Fibroblast of skin of abdomen (primary cell): Measurements from ENCODE around the gene MSANTD1.

Experiments
- DNase-seq: peaks from one replicate; pipeline ENCODE4 v3.0.0-alpha.2; 2013

The MSANTD1 gene

DNA sequence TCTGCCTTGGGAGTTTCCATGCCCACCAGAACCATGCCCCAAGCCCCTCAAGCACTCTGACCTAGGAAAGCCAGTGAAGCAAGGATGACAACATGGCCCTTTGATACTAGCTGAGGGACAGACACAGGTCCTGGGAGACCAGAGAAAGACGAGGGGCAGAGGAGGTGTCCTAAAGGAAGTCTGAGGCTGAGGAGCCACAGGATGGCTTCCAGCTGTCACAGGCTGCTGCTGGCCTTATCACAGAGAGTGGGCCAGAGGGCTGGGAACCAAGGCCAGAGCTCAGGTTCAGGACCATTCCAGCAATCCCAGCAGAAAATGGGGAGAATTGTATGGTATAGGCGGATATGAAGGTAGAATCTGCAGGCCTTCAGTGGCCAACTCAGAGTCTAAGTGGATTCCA, 31.7 kb upstream of the MSANTD1 start:
- DNase-seq = no peak

DNA sequence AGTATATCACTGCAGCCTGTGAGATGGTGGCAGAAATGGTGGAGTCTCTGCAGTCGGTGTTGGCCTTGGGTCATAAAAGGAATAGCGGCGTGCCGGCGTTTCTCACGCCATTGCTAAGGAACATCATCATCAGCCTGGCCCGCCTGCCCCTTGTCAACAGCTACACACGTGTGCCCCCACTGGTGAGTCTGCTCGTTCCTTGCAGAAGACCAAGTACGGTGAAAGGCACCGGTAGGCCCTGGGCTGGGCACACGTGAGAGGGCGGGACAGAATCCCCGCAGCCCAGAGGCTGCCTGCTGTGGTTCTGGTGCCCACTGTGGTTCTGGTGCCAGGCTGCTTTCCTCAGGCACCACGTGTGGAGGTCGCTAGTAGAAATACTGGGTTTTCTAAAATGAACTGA, 31.2 kb upstream of the MSANTD1 start:
- DNase-seq = no peak

DNA sequence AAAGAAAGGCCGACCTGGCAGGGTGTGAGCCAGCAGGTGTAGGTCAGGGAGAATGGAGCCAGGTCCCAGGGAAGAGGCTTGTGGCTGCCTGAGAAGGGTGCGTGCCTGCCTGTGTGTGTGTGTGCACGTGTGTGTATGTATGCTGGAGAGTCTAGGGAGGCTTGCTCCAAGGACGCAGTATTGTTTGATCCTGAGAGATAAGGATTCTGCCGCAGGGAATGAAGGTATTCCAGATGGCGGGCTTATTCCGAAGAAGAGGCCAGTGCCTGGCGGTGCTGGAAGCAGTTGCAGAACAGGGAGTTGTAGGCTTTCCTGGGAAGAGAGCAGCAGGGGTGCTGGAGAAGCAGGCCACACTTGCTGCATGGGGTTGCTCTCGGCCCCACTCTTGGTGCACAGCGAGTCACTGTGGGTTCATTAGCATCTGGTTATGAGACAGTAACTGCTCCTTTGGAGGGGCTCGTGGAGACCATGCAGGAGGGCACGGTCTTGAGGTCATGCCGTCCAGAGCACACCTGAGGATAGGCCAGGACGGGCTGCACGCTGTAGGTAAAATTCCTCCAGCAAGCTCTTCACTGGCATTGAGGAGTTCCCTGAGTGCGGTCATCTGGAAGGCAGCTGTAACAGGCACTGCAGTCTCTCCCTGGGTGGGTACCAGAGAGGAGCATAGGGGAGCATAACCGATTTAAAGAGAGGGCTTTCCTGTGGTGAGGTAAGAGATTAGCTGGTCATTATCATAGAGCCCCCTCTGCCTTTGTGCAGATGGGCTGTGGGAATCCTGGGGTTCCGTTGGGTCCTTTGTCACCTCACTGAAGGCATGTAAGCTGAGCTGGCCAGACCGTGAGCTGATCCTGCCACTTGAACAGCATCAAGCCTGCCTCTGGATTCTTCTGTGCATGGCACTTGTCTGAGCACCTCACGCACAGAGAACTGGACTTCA, 29.9 kb upstream of the MSANTD1 start:
- no peak for DNase-seq

DNA sequence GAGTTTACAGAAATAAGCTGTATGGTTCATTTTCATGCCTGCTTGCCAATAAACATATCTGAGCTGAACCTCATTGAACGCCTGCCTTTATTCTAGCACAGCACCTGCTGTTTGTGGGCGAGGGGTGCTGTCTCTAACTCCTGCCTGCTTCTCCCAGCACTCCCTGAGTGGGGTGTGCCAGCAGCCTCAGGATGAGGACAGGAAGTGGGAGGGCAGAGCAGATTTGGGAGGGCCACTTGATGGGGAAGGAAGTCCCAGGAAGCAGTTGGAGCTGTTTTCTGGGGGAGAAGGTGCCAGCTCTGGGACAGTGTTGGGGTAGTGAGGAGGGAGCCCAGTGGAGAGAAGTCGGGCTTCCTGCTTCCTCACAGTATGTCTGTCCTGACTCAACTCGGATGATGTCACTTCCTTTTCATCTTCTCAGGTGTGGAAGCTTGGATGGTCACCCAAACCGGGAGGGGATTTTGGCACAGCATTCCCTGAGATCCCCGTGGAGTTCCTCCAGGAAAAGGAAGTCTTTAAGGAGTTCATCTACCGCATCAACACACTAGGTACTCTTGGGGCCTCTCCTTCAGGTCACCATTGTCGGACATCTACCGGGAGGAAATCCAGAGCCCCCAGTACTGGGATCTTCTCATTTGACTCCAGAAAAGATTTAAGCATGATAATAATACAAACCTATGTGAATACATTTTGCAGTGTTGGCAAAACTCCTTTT, 29.0 kb upstream of the MSANTD1 start:
- DNase-seq = no peak

DNA sequence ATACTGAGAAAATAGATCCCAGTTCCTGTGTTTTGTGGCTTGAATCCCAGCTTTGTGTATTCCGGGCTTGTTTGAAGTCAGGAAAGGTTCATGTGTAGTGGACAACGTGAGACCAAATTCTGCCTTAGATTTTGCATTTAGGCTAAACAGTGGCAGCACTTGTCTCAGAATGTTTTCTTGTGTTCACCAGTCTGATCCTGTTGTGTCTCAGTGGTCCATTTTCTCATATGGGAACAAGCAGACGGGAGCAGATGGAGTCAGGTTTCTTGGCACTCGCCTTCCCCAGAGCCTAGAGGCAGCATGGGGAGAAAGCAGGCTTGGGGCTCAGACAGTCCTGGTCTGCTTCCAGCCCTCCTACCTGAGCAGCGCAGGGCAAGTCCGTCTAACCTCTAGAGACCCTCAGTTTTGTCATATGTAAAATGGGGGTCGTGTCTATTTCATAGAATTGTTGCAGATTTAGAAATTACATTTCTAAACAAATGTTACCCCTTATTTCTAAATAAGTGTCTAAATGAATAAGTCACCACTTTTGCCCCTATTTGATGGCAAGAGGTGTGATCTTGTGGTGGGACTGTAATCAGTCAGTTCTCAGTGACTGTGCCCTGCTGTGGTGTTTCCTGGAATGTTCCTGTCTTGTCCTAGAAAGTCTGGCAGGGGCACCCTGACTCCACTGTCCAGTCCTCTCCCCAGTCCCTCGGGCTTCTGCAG, 28.3 kb upstream of the MSANTD1 start:
- no peak for DNase-seq

DNA sequence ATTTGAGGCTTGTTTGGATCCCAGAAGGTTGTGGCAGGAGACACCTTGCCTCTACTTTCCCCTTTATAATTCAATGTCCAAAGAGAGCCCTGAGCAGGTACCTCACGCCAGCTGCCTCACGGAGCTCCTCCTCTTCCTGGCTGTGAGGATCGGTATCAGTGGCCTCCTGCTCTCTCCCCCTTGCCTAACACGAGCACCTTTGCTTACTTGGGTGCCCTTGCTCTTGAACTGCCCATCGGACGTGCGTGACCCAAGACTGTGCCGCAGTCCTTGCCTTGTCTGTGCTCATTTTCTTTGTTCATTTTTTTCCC, 27.8 kb upstream of the MSANTD1 start:
- no peak for DNase-seq

DNA sequence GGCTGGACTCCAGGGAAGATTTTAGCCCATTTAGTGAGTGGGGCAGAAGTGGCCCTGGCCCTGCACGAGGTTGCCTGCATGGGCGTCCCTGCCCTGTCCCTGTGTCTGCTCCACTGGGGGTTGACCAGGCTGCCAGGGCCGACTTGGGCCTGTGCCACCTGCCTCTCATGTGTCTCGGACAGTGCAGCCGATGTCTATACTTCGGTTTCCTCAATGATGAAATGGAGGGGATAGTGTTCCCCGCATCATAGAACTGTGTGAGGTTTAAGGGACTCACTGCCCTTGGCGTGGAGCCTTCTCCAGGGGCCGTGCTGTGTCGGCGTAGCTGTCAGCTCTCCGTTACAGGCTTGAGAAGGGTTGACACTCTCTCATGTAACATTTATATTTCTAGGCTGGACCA, 27.0 kb upstream of the MSANTD1 start:
- no peak for DNase-seq

DNA sequence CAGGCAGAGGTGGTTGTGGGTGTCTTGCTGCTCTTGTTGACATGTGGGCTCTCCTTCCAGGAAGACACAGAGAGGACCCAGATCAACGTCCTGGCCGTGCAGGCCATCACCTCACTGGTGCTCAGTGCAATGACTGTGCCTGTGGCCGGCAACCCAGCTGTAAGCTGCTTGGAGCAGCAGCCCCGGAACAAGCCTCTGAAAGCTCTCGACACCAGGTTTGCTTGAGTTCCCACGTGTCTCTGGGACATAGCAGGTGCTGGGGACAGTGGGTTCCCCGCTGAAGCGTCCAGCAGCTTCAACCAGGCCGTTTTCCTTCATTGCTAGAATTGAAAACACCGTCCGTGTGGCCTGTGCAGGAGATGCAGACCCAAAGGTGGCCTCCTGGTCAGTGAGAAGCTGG, 25.6 kb upstream of the MSANTD1 start:
- no peak for DNase-seq

DNA sequence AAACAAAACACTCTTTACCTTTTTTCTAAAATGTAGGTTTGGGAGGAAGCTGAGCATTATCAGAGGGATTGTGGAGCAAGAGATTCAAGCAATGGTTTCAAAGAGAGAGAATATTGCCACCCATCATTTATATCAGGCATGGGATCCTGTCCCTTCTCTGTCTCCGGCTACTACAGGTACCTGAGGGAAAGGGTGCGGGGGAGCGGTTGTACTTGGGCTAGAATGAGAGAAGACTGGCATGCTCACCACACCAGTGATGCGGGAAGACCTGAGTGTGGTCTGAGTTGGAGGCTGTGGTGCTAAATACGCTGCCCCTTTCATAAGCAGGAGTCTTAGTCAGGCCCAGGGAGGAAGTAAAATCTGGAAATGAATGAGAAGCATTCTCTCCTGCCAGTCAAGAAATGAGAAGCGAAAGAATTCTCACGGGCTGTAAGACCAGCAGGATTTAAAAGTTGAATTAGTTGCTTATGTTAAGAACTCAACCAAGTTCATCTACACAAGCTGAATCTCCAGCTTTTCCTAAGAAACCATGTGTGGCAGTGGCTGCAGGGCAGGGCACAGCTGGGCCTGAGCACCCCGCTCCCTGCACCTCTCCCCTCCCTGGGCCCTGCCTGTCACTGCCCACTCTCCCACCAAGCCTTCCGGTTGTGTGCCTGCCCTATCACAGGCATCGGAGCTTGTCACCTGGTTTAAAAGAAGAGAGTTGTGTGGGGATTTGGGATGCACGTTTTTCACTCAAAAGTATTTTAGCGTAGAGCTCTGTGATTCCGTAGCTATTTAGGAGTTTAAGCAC, 24.8 kb upstream of the MSANTD1 start:
- DNase-seq = no peak

DNA sequence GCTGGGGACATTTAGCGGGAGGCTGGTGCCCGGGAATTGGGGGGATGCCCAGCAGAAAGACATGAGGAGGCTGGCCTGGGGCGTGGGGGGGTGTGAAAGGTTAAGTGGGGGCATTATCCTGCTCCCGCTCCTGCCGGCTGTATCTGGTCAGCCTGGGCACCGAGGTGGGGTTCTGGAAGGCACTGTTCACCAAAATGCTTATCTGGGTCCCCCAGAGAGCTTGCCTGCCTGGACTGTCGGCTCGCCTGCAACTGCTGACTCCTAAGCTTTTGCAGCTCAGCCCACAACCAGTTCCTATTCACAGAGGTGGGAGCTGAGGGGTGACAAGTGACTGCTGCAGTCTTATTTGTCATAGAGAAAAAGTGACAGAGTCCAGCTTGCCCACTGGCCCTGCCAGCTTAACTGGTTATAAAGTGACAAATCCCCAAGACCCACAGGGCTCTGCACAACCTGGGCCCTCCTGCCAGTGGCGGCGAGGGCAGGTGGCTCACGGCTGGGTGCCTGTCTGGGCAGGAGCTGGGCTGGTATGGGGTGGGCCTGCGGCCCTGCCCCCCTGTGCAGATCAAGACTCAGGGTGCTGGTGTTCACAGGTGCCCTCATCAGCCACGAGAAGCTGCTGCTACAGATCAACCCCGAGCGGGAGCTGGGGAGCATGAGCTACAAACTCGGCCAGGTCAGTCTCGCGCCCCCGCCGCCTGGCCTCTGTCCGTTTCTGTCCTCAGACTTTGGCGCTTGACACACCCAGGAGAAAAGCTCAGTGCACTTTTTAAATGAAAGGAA, 23.7 kb upstream of the MSANTD1 start:
- DNase-seq = no peak

DNA sequence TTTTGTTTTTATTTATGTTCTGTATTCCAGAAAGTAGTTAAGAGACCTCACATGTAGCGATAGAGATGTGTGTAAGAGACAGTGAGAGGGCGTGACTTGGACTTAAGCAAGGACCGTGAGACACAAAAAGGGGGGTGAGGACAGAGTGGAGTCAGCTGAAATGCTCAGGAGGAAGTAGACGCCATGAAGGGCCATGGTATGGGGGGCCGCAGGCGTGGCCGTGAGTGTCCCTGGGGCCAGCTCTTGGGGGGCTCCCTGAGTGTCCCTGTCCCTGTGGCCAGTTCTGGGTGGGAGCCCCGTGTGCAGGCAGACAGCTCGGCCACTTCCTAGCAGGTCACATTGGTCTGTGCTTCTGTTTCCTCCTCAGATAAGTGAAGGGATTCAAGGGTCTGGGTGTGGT, 23.0 kb upstream of the MSANTD1 start:
- no peak for DNase-seq

DNA sequence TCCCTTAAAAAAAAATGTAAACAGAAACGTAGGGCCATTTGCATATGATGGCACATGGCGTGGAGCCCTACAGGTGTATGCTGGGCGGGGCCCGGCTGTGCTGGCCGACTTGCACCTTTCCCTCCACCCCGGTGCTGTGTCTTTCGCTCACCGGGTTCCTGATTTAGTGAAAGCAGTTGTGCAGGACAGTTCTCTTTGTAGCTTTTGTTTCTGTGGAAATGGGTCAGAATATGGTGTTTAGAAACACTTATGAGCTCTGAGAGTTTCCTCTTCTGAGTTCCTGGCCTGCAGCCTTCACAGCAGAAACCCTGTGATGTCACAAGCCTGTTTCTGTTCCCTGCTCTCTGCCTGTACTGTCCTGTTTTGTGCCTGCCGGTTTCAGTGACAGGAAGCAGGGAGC, 22.5 kb upstream of the MSANTD1 start:
- DNase-seq = no peak

DNA sequence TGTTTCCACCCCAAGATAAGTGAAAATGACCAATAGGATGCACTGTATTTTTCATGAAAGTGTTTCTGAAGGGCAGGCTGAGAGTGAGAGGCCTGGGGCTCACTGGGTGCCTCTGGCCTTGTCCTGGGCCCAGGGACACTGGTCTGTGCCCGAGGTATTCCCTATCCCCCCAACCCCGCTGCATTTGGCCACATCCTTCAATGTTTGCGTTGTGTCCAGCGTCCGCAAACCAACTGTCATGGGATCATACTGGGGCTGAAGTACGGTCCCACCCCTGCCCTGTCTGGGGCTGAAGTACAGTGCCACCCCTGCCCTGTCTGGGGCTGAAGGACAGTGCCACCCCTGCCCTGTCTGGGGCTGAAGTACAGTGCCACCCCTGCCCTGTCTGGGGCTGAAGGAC, 22.0 kb upstream of the MSANTD1 start:
- DNase-seq = no peak

DNA sequence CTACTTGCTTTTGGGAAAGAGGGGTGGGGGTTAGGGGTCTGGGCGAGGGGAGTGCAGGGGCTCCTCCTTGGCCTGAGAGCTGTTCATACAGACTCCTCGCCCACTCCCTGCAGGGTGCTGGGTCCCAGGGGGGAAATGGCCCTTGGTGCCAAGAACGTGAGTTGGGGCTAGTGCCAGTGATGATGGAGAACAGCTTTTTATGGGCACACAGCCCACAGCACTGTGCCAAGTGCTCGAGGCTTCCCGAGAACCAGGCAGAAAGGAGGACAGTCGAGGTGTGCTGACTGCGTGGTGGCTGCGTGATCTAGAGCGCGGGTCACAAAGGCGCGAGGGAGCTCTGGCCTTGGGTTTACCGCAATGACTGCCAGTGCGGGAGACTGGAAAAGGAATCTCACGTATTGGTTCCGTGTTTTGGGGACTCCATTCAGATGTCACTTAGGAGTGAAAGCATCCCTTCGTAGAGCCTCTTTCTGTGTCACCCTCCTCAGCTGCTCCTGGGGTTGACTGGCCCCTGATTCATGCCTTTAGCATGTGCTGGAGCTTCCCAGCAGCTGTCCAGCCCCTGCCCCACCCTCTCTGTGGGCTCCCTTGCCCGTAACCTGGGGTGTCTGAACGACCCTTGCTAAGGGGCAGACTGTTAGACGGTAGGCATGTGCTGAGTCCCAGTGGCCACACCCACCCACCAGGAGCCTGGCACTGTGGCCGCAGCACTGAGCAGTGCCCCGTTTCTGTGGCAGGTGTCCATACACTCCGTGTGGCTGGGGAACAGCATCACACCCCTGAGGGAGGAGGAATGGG, 20.9 kb upstream of the MSANTD1 start:
- DNase-seq = no peak

DNA sequence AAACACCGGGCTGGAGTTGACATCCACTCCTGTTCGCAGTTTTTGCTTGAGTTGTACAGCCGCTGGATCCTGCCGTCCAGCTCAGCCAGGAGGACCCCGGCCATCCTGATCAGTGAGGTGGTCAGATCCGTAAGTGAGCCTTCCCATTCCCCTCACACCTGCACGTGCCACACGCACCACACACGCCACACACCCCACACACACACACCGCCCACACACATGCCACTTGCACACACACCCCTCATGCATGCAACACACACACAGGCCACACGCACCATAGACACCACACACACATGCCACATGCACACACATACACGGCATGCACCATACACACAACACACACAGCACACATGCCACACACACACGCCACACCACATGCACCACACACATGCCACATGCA, 20.1 kb upstream of the MSANTD1 start:
- no peak for DNase-seq

DNA sequence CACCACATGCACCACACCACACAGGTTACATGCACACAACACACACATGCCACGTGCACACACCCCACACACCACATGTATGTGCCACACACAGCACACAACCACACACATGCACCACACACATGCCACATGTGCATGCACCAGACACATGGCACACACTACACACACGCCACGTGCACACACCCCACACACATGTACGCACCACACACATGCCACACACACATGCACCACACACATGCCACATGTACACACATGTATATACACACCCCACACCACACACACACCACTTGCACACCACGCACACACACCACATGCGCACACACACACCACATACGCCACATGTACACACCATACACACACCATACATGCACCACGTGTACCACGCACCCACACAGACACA, 19.6 kb upstream of the MSANTD1 start:
- no peak for DNase-seq

DNA sequence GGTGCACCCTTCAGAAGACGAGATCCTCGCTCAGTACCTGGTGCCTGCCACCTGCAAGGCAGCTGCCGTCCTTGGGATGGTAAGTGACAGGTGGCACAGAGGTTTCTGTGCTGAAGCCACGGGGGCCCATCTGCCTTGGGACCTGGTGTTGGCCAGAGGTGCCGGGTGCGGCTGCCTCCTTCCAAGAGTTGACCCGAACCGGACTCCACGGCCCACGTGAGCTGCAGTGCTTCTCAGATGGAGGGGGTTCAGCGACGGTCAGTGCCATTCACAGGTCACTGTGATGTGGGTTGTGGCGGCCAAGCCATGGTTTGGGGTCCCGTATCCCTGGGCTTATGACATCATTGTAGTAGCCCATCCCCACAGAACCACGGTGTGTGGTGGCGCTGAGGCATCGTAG, 19.0 kb upstream of the MSANTD1 start:
- DNase-seq = no peak

DNA sequence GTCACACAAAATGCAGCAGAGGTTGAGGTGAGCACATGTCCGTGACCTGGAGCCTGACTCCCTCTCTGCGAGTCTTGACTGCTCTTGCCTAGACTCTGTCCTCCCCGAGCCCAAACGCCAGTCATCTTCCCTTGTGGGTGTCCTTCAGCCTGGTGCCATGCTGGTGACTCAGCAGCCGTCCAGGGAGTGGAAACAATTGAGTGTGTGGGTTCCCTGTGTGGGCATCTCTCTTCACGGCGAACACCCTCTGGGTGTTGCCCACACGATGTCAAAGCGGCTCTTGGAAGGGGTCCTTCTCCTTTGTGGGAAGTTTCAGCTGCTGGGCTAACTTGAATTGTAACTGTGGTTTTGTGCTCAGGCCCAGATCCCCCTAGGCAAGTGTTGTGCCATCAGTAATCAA, 17.5 kb upstream of the MSANTD1 start:
- DNase-seq = no peak

DNA sequence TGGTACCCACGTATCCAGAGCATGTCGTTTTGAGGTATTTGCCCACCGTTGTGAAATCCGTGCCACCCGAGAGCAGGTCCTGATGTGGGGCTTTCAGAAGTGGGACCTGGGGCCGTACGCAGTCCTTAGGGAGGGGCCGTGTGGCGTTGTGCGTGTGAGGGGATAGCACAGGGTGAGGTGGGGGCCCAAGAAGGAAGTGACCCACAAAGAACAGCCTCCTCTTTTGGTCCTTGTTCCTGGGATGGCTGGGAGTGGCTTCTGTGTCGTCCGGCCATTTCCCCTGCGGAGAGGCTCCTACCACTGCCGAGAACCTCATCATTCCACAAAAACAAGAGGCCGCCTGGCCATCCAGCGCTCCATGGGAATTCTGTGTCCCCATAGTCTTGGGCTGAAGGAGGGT, 17.0 kb upstream of the MSANTD1 start:
- DNase-seq = no peak

DNA sequence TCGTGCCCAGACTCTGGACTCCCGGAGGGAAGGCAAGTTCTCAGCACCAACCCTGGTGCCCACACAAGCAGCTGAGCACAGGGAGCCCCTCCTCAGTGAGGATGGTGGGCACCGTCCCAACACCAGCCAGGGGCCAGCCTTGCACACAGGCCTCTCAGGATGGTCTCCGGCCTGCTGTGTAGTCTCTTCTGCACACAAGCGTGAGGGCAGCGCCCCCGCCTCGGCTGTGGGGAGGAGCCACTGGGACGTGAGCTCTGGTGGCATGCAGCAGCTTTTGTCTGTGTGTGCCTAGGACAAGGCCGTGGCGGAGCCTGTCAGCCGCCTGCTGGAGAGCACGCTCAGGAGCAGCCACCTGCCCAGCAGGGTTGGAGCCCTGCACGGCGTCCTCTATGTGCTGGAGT, 16.1 kb upstream of the MSANTD1 start:
- no peak for DNase-seq

DNA sequence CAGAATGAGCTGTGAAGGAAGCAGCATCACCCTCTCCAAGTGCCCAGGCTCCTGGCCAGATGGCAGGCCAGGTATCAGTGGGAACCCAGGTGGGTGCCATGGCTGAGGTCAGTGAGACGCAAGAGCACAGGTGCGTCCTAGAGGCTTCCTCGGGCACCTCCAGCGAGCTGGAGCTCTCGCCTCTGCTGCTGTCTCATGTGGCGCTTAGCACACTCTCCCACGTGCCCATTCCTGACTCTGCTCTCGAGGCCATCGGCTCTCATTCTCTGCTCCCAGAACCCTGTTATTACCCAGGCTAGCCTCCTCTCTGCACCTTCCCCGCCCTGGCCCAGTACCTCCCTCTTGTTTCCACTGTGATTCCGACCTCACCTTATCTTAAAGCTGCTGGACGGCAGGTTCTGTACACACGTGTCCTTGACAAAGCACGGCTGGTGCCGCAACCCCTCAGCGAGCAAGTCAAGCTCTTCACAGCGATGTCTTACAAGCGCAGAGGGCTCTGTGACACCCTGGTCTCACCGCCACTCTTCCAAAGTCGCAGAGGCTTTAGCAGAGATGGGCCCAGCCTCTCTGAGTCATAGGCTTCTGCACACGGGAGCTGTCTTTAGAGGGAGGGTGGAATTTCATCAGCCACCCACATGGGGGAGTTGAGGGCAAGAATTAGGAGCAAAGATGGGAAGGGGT, 15.4 kb upstream of the MSANTD1 start:
- peak; percentile 45 for DNase-seq
